Dendritic cell treated with granulocyte-macrophage colony-stimulating factor and Interleukin-4, amounts not matched to agents 40 ng/mL and 50 ng/mL, for 4 days (primary cell): ENCODE results near the gene ISX.

Experiments
- H3K27ac Mint-ChIP-seq: one replicate; pipeline ENCODE4 v1.8.0; 2022; ENCODE audit warnings: mild to moderate bottlenecking, mixed read lengths
- H3K27me3 Mint-ChIP-seq: one replicate; pipeline ENCODE4 v1.8.0; 2022; ENCODE audit warnings: mild to moderate bottlenecking, mixed read lengths
- H3K36me3 Mint-ChIP-seq: one replicate; pipeline ENCODE4 v1.8.0; 2022; ENCODE audit warnings: low read depth, mixed read lengths
- H3K4me1 Mint-ChIP-seq: one replicate; pipeline ENCODE4 v1.8.0; 2022; ENCODE audit warnings: low read depth, mixed read lengths
- H3K4me3 Mint-ChIP-seq: one replicate; pipeline ENCODE4 v1.8.0; 2022; ENCODE audit warnings: mild to moderate bottlenecking, moderate library complexity, mixed read lengths
- H3K9me3 Mint-ChIP-seq: one replicate; pipeline ENCODE4 v1.8.0; 2022; ENCODE audit warnings: mixed read lengths
- intact Hi-C: fragments of 100-400 bp; cut with micrococcal nuclease; formaldehyde crosslinking; loops from one replicate; pipeline ENCODE4 v1.15.0; 2022

ISX gene

GRCh38 chr22:35133702-35134380 is 67.9 kb downstream of the ISX start:
- no peaks in the 10 kb centered on the region for H3K9me3 Mint-ChIP-seq
- H3K27ac Mint-ChIP-seq: no peak overlapping the region
- intact Hi-C loops: no loop called here
- H3K36me3 Mint-ChIP-seq: no peaks in the 10 kb centered on the region
- no peaks in the 10 kb centered on the region for H3K4me1 Mint-ChIP-seq
- H3K27me3 Mint-ChIP-seq: peaks cover 13% of the 10 kb centered on the region
- H3K4me3 Mint-ChIP-seq: no peak overlapping the region

- Mint-ChIP-seq H3K27ac (no peak overlapping the region), H3K36me3 (no peaks in the 10 kb centered on the region), H3K27me3 (peaks cover 13% of the 10 kb centered on the region), H3K4me1 (no peaks in the 10 kb centered on the region), H3K4me3 (no peak overlapping the region), H3K9me3 (no peaks in the 10 kb centered on the region)
- intact Hi-C loops: no loop called here
These were observed 68.7 kb downstream of the ISX start for GRCh38 chr22:35134637-35135036.

- H3K4me1 Mint-ChIP-seq: no peaks in the 10 kb centered on the region
- intact Hi-C loops: no loop called here
- H3K4me3 Mint-ChIP-seq: no peak overlapping the region
- no peaks in the 10 kb centered on the region for H3K9me3 Mint-ChIP-seq
- no peak overlapping the region for H3K27ac Mint-ChIP-seq
- peaks cover 13% of the 10 kb centered on the region for H3K27me3 Mint-ChIP-seq
- no peaks in the 10 kb centered on the region for H3K36me3 Mint-ChIP-seq
These were observed 69.2 kb downstream of the ISX start for GRCh38 chr22:35135165-35135564.
